Liver (tissue), 9 donors: ENCODE measurements around the gene RNF168. TPM values are rescaled to one million over a fixed set of nuclear protein-coding genes. Genes with fewer than 3 reads are reported as not detected.

ENCODE experiments used
- DNase-seq: peaks from one replicate; pipeline ENCODE4 v3.0.0-alpha.2; 2017; ENCODE audit warnings: low spot score
- H3K27ac ChIP-seq, 2 donors: one replicate each; pipeline ENCODE4 v1.7.0; 2013; ENCODE audit warnings: inconsistent platforms in 2 of 2, low read length in 2 of 2, control low read depth in 1 of 2, low read depth in 1 of 2, mild to moderate bottlenecking in 1 of 2
- H3K27me3 ChIP-seq, 4 donors: one replicate each; pipeline versions ENCODE4 v1.6.1 to v1.7.0; 2013; ENCODE audit warnings: low read length in 3 of 4, inconsistent platforms in 1 of 4, mild to moderate bottlenecking in 1 of 4, moderate library complexity in 1 of 4; ENCODE audit not compliant: control insufficient read depth in 4 of 4, insufficient read depth in 4 of 4
- H3K36me3 ChIP-seq, 4 donors: one replicate each; pipeline versions ENCODE4 v1.6.1 to v1.7.0; 2013; ENCODE audit warnings: low read length in 3 of 4, mild to moderate bottlenecking in 3 of 4, low read depth in 1 of 4, moderate library complexity in 1 of 4; ENCODE audit not compliant: control insufficient read depth in 4 of 4, insufficient read depth in 3 of 4
- H3K4me1 ChIP-seq, 4 donors: one replicate each; pipeline versions ENCODE4 v1.6.1 to v1.7.0; 2013; ENCODE audit warnings: low read length in 3 of 4, mild to moderate bottlenecking in 3 of 4, moderate library complexity in 1 of 4; ENCODE audit not compliant: control insufficient read depth in 4 of 4, insufficient read depth in 4 of 4
- H3K4me3 ChIP-seq, 3 donors: one replicate each; pipeline versions ENCODE4 v1.6.1 to v1.7.0; 2013; ENCODE audit warnings: low read length in 3 of 3, control low read depth in 1 of 3, low read depth in 1 of 3, mild to moderate bottlenecking in 1 of 3
- H3K9ac ChIP-seq, 2 donors: one replicate each; pipeline ENCODE4 v1.7.0; 2013; ENCODE audit warnings: low read length in 2 of 2, mild to moderate bottlenecking in 2 of 2, moderate library complexity in 2 of 2, control low read depth in 1 of 2, low read depth in 1 of 2
- H3K9me3 ChIP-seq, 4 donors: one replicate each; pipeline versions ENCODE4 v1.6.1 to v1.7.0; 2013; ENCODE audit warnings: low read length in 3 of 4; ENCODE audit not compliant: control insufficient read depth in 4 of 4
- ATF3 ChIP-seq: IDR thresholded peaks from 2 replicates; pipeline ENCODE4 v1.6.1; 2016; ENCODE audit warnings: antibody characterized with exemption
- CTCF ChIP-seq: fragments of 150-350 bp; IDR thresholded peaks from 2 replicates; pipeline ENCODE4 v1.5.1; 2017; ENCODE audit warnings: improper control_type of control experiment, low read depth, low read length; ENCODE audit not compliant: missing input control
- EGR1 ChIP-seq, 2 donors: IDR thresholded peaks; 2 replicates each; pipeline ENCODE4 v1.6.1; 2016 to 2018; ENCODE audit warnings: antibody characterized with exemption in 2 of 2, low read depth in 2 of 2
- FOXA1 ChIP-seq: IDR thresholded peaks from 2 replicates; pipeline ENCODE4 v1.6.1; 2016; ENCODE audit warnings: antibody characterized with exemption
- FOXA2 ChIP-seq: IDR thresholded peaks from 2 replicates; pipeline ENCODE4 v1.6.1; 2016; ENCODE audit warnings: antibody characterized with exemption
- GABPA ChIP-seq, 2 donors: IDR thresholded peaks in 1 of 2; conservative IDR thresholded peaks in 1 of 2; 2 replicates each; pipeline ENCODE4 v1.6.1; 2016; ENCODE audit warnings: antibody characterized with exemption in 2 of 2, mild to moderate bottlenecking in 1 of 2, moderate library complexity in 1 of 2
- HNF4A ChIP-seq, 2 donors: conservative IDR thresholded peaks; 2 replicates each; pipeline ENCODE4 v1.6.1; 2016; ENCODE audit warnings: antibody characterized with exemption in 2 of 2, mild to moderate bottlenecking in 2 of 2
- HNF4G ChIP-seq: IDR thresholded peaks from 2 replicates; pipeline ENCODE4 v1.6.1; 2016; ENCODE audit warnings: antibody characterized with exemption
- JUND ChIP-seq, 2 donors: IDR thresholded peaks; 2 replicates each; pipeline ENCODE4 v1.6.1; 2016; ENCODE audit warnings: antibody characterized with exemption in 2 of 2
- MAX ChIP-seq: IDR thresholded peaks from 2 replicates; pipeline ENCODE4 v1.6.1; 2016; ENCODE audit warnings: antibody characterized with exemption
- NR2F2 ChIP-seq: IDR thresholded peaks from 2 replicates; pipeline ENCODE4 v1.6.1; 2016; ENCODE audit warnings: antibody characterized with exemption
- RAD21 ChIP-seq, 2 donors: IDR thresholded peaks; 2 replicates each; pipeline ENCODE4 v1.6.1; 2016; ENCODE audit warnings: antibody characterized with exemption in 2 of 2, mild to moderate bottlenecking in 2 of 2
- REST ChIP-seq: IDR thresholded peaks from 2 replicates; pipeline ENCODE4 v1.6.1; 2016; ENCODE audit warnings: antibody characterized with exemption, mild to moderate bottlenecking
- RXRA ChIP-seq, 2 donors: IDR thresholded peaks; 2 replicates each; pipeline ENCODE4 v1.6.1; 2017 to 2018; ENCODE audit warnings: antibody characterized with exemption in 2 of 2, mild to moderate bottlenecking in 1 of 2
- SP1 ChIP-seq: IDR thresholded peaks from 2 replicates; pipeline ENCODE4 v1.6.1; 2018; ENCODE audit warnings: antibody characterized with exemption, mild to moderate bottlenecking
- TAF1 ChIP-seq: conservative IDR thresholded peaks from 2 replicates; pipeline ENCODE4 v1.6.1; 2016; ENCODE audit warnings: antibody characterized with exemption, mild to moderate bottlenecking
- YY1 ChIP-seq: IDR thresholded peaks from 2 replicates; pipeline ENCODE4 v1.6.1; 2016; ENCODE audit warnings: antibody characterized with exemption, mild to moderate bottlenecking
- ZBTB33 ChIP-seq: IDR thresholded peaks from 2 replicates; pipeline ENCODE4 v1.6.1; 2016; ENCODE audit warnings: antibody characterized with exemption
- WGBS: extraction: QIAGEN DNeasy Blood & Tissue Kit; methylation state at CpG from one replicate; pipeline ENCODE4 v1.1.7; 2013; 5-methylcytosine and 5-hydroxymethylcytosine counted together
- polyA plus RNA-seq, 2 donors: library from polyadenylated mRNA; stranded (reverse) in 1 of 2; unstranded in 1 of 2; fragments of 200-250 nt in 1 of 2; fragments of >200 nt in 1 of 2; fragmentation: Nextera tagmentation in 1 of 2; extraction: Ambion mirVana in 1 of 2; gene quantifications; one replicate each; pipeline versions ENCODE4 v1.2.1 to v1.2.3, GENCODE V29; 2013 to 2015
- total RNA-seq, 2 donors: library from RNA; depleted of rRNA; stranded (reverse); fragments of >200 nt; gene quantifications; one replicate each; pipeline ENCODE4 v1.2.3, GENCODE V29; 2014
- donor health status: healthy.
- donor health status: healthy.
- donor health status: healthy.
- donor health status: healthy.
- donor health status: healthy.

The RNF168 gene
- total and polyA plus RNA-seq, 4 donors, result 3.4 to 10.0 (median 7.3) TPM

- Histone ChIP-seq H3K27me3 (no peaks in the 10 kb centered on the region), H3K9me3 (no peaks in the 10 kb centered on the region), H3K4me3 (no peak overlapping the region), H3K9ac (no peak overlapping the region), H3K36me3 (peaks cover 0 to 4% (median 3%) of the 10 kb centered on the region in 4 donors), H3K4me1 (peaks cover 2 to 28% (median 14%) of the 10 kb centered on the region in 4 donors), H3K27ac (no peak overlapping the region)
- TF ChIP-seq TAF1 (no peak), NR2F2 (no peak)
- no peak for DNase-seq
- 98% methylated on average over 2 of the region's 2 CpGs for WGBS
Observed at GRCh38 chr3:196492080-196492479, 11.5 kb downstream of the RNF168 start.

- TF ChIP-seq RXRA (IDR thresholded peaks at IDR 0.05) (peak; percentile 82 to 86), MAX (peak; percentile 86), EGR1 (IDR thresholded peaks at IDR 0.05; ENCODE audit: low read depth in 2 of 2) (no peak), FOXA2 (no peak), GABPA (IDR thresholded peaks at IDR 0.05 in 1 of 2, conservative IDR thresholded peaks at IDR 0.05 in 1 of 2) (no peak), CTCF (no peak), TAF1 (no peak), RAD21 (IDR thresholded peaks at IDR 0.05) (peak; percentile 36 to 52), HNF4A (conservative IDR thresholded peaks at IDR 0.05) (peak; percentile 99), ATF3 (peak; percentile 46), HNF4G (peak; percentile 96), REST (peak; percentile 46), JUND (IDR thresholded peaks at IDR 0.05) (peak; percentile 46 to 66), NR2F2 (peak; percentile 92), YY1 (peak; percentile 58), FOXA1 (no peak), ZBTB33 (peak; percentile 44), SP1 (peak; percentile 85)
- Histone ChIP-seq H3K36me3 (peaks cover 5 to 19% (median 12%) of the 10 kb centered on the region in 4 donors), H3K4me1 (peaks cover 2 to 21% (median 14%) of the 10 kb centered on the region in 4 donors), H3K27me3 (no peaks in the 10 kb centered on the region), H3K27ac (no peak overlapping the region), H3K9ac (no peak overlapping the region), H3K9me3 (no peaks in the 10 kb centered on the region), H3K4me3 (no peak overlapping the region)
- no peak for DNase-seq
- 43% methylated on average over 10 of the region's 10 CpGs for whole genome bisulfite sequencing
Observed at GRCh38 chr3:196489747-196490146, 13.8 kb downstream of the RNF168 start.
